HS-27A (cell line): ENCODE measurements around the gene MTG2.
"Not testable (repeated sequence)": the region's sequence is repeated elsewhere in the genome, so short reads cannot be mapped to it uniquely, and the experiment has no call there.

ENCODE experiments used
- DNase-seq: peaks from one replicate; pipeline ENCODE4 v3.0.0-alpha.2; 2012; ENCODE audit warnings: low read depth, missing footprints

MTG2 gene

GRCh38 chr20:62146019-62146755 lies 36.6 kb upstream of the MTG2 start:
- DNase-seq, result no peak

- no peak for DNase-seq
Measured at GRCh38 chr20:62147125-62147524, 35.7 kb upstream of the MTG2 start.

DNA sequence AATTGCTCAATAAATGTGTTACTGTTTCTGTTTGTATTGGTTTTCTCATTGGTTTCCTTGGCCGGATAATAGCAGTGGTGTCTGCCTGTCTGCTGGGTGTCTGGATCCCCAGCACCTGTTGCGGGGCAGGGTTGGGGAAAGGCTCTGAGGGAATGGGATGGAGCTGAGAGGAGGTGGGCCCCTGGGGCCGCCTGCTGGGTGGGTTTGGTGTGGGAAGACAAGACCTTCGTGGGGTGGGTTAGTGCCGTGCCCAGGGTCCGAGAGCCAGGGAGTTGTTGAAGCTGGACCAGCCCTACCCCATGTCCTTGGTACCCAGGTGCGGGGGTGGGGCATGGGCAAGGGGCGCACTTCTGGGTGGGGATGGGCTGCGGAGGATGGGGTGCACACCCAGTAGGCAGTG lies 35.3 kb upstream of the MTG2 start:
- DNase-seq, result no peak

DNA sequence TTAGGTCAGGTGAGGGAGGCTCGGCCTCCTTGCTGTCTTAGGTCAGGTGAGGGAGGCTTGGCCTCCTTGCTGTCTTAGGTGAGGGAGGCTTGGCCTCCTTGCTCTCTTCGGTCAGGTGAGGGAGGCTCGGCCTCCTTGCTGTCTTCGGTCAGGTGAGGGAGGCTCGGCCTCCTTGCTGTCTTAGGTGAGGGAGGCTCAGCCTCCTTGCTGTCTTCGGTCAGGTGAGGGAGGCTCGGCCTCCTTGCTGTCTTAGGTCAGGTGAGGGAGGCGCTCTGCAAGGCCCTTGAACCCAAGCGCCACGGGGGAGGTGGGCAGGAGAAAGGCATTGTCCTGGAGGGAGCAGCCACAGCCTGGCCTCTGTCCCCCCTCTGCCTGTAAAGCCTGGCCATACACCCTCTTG lies 34.4 kb upstream of the MTG2 start:
- not testable (repeated sequence) for DNase-seq

GRCh38 chr20:62148908-62149314 lies 33.9 kb upstream of the MTG2 start:
- no peak for DNase-seq

GRCh38 chr20:62149532-62150309 lies 33.1 kb upstream of the MTG2 start:
- DNase-seq, result no peak

GRCh38 chr20:62150310-62150575 lies 32.6 kb upstream of the MTG2 start:
- DNase-seq, result no peak

GRCh38 chr20:62151225-62151624 lies 31.6 kb upstream of the MTG2 start:
- no peak for DNase-seq

- no peak for DNase-seq
Measured at GRCh38 chr20:62151835-62152364, 30.9 kb upstream of the MTG2 start.

DNA sequence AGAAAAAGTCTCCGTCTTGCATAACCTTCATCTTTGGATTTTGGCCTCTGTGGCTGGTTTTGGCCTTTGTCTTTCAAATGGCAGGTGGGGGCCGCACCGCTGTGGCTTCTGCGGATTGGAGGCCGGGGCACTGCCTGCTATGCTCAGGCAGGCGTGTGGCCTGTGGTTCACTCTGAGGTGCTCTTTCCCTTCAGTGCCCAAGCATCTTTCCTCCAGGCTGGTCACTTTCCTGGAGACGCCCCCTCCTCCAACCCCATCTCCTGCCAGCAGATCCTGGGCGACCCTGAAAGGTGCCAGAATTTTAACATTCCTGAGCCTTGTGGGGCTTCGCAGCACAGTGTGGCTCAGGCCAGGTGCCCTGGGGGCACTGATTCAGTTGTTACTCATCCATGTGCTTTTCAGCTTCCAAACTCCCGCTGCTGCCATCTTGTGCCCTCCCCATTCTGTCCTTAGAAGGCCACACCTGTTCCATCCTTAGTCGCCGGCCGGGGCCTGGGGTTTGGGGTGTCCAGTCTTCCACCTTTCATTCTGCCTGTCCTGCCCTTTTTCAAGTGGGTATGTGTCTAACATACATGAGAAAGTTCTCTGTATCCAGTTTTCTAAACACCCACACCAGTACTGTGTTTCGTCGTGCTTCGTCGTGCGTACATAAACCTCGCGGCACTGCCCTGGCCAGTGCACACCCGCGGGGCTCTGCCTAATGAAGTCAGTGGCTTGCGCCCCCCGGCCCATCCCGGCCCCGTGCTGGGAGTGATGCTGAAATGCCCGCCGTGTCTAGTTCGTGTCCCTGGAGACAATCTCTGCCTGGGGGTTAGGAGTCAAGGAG lies 27.2 kb upstream of the MTG2 start:
- DNase-seq, result no peak

- DNase-seq, result no peak
Measured at GRCh38 chr20:62156254-62156556, 26.6 kb upstream of the MTG2 start.

DNA sequence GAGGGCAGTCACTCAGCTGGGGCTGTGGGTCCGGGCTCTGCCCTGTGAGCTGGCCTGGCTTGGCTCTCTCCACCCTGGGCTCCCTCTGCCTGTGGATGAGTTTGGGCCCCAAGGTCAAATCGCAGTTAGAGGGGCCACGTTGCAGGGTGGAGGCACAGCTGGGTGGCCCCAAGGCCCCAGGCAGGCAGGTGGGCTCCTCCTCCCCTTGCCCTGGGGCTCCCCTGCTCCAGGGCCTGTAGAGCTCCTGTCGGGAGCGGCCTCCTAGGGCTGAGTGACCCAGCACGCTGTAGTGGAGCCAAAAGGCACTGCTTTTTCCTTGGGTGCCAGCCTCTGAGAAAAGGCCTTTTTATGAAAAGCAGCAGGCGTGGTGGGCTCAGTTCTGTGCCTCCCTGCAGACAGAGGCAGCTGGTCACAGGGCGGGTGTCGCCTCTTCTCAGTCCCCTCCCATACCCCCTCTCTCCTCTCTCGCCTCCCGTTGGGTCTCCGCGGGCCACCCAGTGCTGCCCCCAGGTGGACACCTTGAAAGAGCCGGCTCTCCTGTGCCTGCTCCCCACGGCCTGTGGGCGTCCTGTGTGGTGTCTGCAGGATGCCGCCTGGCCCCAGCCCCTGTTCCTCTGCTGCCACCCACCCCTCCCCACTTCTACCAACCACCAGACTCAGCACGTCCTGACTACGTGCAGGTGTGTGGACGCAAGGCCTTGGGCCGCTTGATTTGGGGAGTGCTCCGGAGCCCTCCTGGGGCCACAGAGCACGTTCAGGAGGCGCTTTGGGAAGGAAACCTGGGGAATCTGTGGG lies 26.0 kb upstream of the MTG2 start:
- no peak for DNase-seq

GRCh38 chr20:62157387-62158087 lies 25.3 kb upstream of the MTG2 start:
- no peak for DNase-seq

- DNase-seq, result no peak
Measured at GRCh38 chr20:62158088-62158400, 24.8 kb upstream of the MTG2 start.

DNA sequence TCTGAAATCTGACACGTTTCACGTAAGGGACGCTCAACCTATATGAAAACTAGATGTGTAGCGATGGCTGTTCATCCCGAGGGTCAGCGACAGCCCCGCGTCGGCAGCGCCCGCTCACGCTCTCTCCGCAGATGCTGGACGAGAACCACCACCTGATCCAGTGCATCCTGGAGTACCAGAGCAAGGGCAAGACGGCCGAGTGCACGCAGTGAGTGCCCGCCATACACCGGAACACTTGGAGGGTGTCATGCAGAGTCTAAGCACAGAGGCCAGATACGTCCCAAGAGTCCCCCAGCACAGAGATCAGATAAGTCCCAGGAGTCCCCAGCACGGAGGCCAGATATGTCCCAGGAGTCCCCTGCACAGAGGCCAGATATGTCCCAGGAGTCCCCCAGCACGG lies 24.3 kb upstream of the MTG2 start:
- no peak for DNase-seq

DNA sequence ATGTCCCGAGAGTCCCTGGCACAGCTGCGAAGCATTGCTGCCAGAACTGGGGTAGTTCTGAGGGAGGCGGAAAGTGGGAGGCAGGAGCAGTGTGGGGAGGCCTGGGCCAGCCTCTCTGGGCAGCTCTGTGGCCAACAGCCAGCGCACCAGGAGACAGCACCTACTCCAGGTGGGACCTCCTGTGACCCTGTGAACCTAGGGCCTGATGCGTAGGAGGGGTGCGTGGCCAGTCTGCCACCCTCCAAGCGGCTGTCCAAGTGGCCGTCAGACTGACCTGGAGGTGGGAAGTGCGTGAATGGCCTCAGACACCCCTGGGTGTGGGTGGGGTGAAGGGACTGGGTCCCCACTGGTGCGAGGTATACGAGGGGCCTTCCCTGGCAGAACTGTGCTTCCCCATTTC lies 23.8 kb upstream of the MTG2 start:
- no peak for DNase-seq

GRCh38 chr20:62159839-62160238 lies 23.0 kb upstream of the MTG2 start:
- DNase-seq, result no peak

- no peak for DNase-seq
Measured at GRCh38 chr20:62160253-62160652, 22.6 kb upstream of the MTG2 start.

DNA sequence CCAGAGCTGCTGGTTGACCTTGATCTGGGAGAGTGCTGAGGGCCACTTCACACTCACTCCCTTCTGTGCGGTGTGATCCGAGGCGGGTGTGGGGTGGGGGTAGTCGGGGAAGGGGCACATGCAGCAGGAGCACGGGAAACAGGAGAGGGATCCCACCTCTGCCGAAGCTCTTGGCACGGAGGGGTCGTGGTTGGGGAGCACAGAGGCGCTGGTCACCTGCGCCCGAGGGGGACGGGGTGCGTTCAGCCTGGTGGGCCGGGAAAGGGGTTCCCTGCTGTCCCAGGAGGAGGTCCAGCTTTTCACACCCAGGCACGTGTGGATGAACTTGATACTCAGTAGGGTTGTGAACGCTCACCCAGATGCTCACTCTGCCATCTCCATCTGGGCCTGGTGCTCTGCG lies 22.0 kb upstream of the MTG2 start:
- DNase-seq, result no peak

GRCh38 chr20:62161347-62161746 lies 21.5 kb upstream of the MTG2 start:
- no peak for DNase-seq

DNA sequence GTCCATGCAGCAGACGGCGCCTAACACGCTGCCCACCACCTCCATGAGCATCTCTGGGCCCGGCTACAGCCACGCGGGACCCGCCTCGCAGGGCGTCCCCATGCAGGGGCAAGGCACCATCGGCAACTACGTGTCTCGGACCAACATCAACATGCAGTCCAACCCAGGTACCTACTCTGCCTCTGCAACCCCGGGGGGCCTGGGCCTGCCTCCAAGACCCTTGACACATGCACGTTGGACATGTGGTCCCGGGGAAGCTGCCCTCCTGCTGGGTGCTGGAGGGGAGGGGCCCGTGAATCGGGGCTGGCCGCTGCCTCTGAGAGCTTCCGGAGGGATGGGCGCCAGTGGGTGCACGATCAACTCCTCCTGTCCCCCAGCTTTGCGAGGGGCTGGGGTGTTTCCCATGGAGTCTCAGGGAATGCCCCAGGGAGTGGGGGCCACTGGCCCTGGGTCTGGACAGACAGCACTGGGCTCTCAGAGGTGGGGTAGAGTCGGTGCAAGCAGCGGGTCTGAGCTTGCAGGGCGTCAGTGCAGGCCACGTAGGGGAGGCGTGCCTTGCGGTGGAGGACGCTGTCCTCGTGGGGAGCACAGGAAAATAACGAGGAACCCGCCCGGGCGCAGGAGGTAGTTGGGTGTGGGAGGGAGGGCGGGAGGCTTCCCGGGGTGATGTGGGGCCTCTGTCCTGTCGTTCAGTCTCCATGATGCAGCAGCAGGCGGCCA lies 19.9 kb upstream of the MTG2 start:
- no peak for DNase-seq
